Activated T-cell treated with anti-CD3 and anti-CD28 coated beads for 24 hours (primary cell): ENCODE results near the gene AKIRIN1.
"Not testable (repeated sequence)": the region's sequence is repeated elsewhere in the genome, so short reads cannot be mapped to it uniquely, and the experiment has no call there.

ENCODE experiments used
- DNase-seq: peaks from one replicate; pipeline ENCODE4 v3.0.0-alpha.2; 2020; ENCODE audit warnings: low read depth

AKIRIN1 gene

GRCh38 chr1:39046613-39047210, 55.6 kb downstream of the AKIRIN1 start:
- no peak for DNase-seq

- DNase-seq: no peak
Observed at GRCh38 chr1:39047374-39048229, 56.5 kb downstream of the AKIRIN1 start.

GRCh38 chr1:39048745-39049370, 57.8 kb downstream of the AKIRIN1 start:
- DNase-seq: no peak

- no peak for DNase-seq
Observed at GRCh38 chr1:39050001-39050400, 58.9 kb downstream of the AKIRIN1 start.

- not testable (repeated sequence) for DNase-seq
Observed at GRCh38 chr1:39051193-39051850, 60.2 kb downstream of the AKIRIN1 start.

- no peak for DNase-seq
Observed at GRCh38 chr1:39051956-39052355, 60.9 kb downstream of the AKIRIN1 start.

- DNase-seq: not testable (repeated sequence)
Observed at GRCh38 chr1:39055213-39055710, 64.2 kb downstream of the AKIRIN1 start.
